Measurements from ENCODE around the gene CEMIP. TPM values are rescaled to one million over a fixed set of nuclear protein-coding genes. Genes with fewer than 3 reads are reported as not detected.
"Not testable (repeated sequence)": the region's sequence is repeated elsewhere in the genome, so short reads cannot be mapped to it uniquely, and the experiment has no call there.

CEMIP gene
- total and polyA plus RNA-seq, 2 of the 8 experiments (the other 6 are each of a cell fraction or from before 2014, with no cell fraction given) = 0.11 to 0.60 TPM

- not testable (repeated sequence) for H3K14ac ChIP-seq (ENCODE audit: insufficient read length); H3K27ac ChIP-seq (ENCODE audit: low read depth, low read length); H3K4me2 ChIP-seq (ENCODE audit: insufficient read depth in 1 of 2, low read depth in 2 of 2, low read length in 2 of 2); H4K5ac ChIP-seq (ENCODE audit: insufficient read length, low read depth, low read length); H3K79me2 ChIP-seq (ENCODE audit: control insufficient read depth in 1 of 2, insufficient read depth in 2 of 2, low read length in 2 of 2); H3K9me3 ChIP-seq (ENCODE audit: insufficient read depth in 2 of 2, low read depth in 1 of 2, low read length in 1 of 2); H3K18ac ChIP-seq (ENCODE audit: extremely low read depth, low read length); H3K4ac ChIP-seq (replicated peaks; ENCODE audit: insufficient read length, low read depth, low read length); H3K9ac ChIP-seq (replicated peaks in 1 of 4; ENCODE audit: extremely low read depth in 1 of 4, low read depth in 3 of 4, low read length in 3 of 4); H3K27me3 ChIP-seq (replicated peaks in 1 of 4; ENCODE audit: control insufficient read depth in 3 of 4, extremely low read depth in 1 of 4, insufficient read depth in 3 of 4, low read length in 3 of 4); H3K23ac ChIP-seq (ENCODE audit: insufficient read length); H4K91ac ChIP-seq (replicated peaks; ENCODE audit: insufficient read length, low read length); H3K23me2 ChIP-seq (ENCODE audit: low read depth, low read length); H2BK15ac ChIP-seq (ENCODE audit: low read length); H3K4me3 ChIP-seq (ENCODE audit: extremely low read depth in 1 of 4, insufficient read depth in 2 of 4, low read depth in 3 of 4, low read length in 4 of 4); H2BK120ac ChIP-seq (replicated peaks; ENCODE audit: low read depth, low read length); DNase-seq (ENCODE audit: low read depth in 1 of 2, low spot score in 2 of 2); FAIRE-seq; H4K20me1 ChIP-seq (replicated peaks in 1 of 2; ENCODE audit: control insufficient read depth in 1 of 2, insufficient read depth in 2 of 2, low read length in 2 of 2); H3K79me1 ChIP-seq (ENCODE audit: low read depth, low read length); H2BK20ac ChIP-seq (ENCODE audit: low read length); H4K8ac ChIP-seq (ENCODE audit: extremely low read depth, insufficient read depth, low read length); H3K56ac ChIP-seq (replicated peaks; ENCODE audit: insufficient read length, low read depth, low read length); H2BK12ac ChIP-seq (ENCODE audit: low read depth, low read length); H2AK5ac ChIP-seq (ENCODE audit: low read depth, low read length); H2BK5ac ChIP-seq (ENCODE audit: low read depth, low read length); H2AFZ ChIP-seq (ENCODE audit: low read length); H3K36me3 ChIP-seq (ENCODE audit: control insufficient read depth in 2 of 4, insufficient read depth in 4 of 4, low read length in 3 of 4)
- 92% methylated on average over 19 of the region's 19 CpGs; no CpG with 5 or more reads in 1 of the 2 experiments for WGBS, 2 experiments (ENCODE audit: extremely low coverage in 1 of 2, insufficient coverage in 1 of 2, insufficient read length in 1 of 2, insufficient replicate concordance in 2 of 2, low coverage in 1 of 2, low lambda C conversion rate in 2 of 2, missing lambda C conversion rate in 1 of 2)
- ChIA-PET CTCF (ENCODE audit: partially characterized antibody) (interaction anchor here (0.5 to 9.0 kb wide), 11 partner anchors 14 to 319 kb away, joined by 3 to 71 read pairs (median 3); partner anchors contain the start of gene CEMIP), POLR2A (ENCODE audit: partially characterized antibody) (interaction anchor here (1.2 to 1.6 kb wide), 2 partner anchors 13 to 16 kb away, joined by 4 to 5 read pairs; no protein-coding TSS in a partner anchor)
- H3K4me1 ChIP-seq (replicated peaks in 1 of 4; ENCODE audit: control insufficient read depth in 3 of 4, insufficient read depth in 4 of 4, low read length in 3 of 4) = peaks cover 0 to 16% (median 6%) of the 10 kb centered on the region in 4 experiments; a peak in 5 of 7 replicates
Observed at GRCh38 chr15:80955571-80956452, 176.6 kb downstream of the CEMIP start.
